HG03025 (cell line): ENCODE measurements around the gene RPL37A.
"Not testable (repeated sequence)": the region's sequence is repeated elsewhere in the genome, so short reads cannot be mapped to it uniquely, and the experiment has no call there.

ENCODE experiments used
- ATAC-seq: cut with Tn5 transposase; IDR thresholded peaks from one replicate; pipeline ENCODE4 v1.9.1; 2021; ENCODE audit warnings: mild to moderate bottlenecking, moderate library complexity; ENCODE audit not compliant: unreplicated experiment, low FRiP score

RPL37A gene

DNA sequence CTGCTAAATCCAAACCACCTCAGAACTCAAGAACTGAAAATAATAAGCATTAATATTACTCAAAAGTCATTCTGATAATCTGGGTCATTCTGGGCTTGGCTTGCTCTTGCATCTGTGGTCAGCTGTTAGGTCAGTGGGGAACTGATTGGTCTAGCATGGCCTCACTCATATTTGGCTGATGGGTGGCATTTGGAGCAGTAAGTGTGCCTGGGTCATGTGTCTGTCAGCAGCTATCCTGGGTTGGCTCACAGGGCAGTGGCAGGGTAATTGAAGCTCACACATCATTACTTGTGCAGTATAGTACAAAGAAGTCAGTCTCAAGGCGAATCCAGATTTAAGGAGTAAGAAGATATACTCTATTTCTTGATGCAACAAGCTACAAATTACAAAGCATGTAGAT is 9.6 kb downstream of the RPL37A start:
- no peak for ATAC-seq

DNA sequence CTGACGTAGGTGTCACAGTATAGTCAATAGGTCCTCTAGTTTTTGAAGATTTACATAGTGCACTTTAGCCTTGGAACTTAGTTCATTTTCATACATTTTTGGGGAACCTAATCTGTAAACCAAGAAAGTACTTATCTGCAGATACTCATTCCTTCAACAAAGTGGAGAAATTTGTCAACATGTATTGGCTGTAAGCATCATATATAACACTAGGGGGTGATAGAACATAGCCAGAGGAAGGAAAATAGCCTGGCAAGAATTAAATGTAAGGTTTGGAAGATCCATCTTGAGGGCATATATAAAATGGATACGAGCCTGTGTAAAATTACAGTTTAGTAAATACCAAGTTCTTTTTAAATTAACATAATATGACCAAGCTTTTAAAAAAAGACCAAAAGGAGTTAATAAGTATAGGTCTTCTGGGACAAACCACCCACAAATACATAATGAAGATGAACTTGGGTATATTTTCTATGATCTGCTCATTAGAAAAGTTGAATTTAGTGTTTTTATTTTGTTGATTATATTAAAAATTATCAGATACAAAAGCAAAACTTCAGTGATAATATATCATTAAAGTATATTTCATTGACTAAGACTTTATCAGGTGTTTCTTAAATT is 18.2 kb downstream of the RPL37A start:
- no peak for ATAC-seq

DNA sequence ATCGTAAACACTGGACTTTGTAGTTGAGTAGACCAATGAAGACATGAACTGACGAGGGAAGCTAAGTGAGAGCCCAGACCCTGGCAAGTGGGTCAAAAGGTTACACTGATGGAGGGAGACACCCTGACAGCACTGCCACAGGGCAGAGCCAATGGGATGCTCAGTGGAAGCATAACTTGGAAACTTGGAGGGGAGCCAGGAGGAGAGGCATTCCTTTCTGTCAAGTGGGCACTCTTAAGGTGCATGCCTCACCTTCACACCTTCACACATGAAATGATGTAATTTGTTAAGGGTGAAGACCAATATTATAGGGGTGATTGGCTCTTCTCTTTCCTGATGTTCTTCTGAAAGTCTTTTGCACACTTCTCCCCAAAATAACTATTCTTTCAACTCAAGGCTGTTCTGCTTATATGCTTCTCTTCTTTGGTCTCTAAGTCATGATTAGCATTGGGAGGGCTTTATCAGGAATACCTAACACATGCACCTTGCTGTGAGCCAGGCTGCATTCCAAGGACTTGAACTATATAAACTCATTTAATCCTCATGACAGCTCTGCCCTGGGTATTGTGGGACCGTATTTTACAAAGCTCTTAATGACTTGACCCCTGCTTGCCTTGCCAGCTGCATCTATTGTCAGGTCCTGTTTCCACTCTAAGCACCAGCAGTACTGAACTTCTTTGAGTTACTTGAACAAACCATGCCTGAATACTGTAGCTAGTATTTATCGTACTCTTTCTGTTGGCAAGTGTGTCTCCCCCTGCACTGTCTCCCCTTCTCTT is 19.0 kb downstream of the RPL37A start:
- no peak for ATAC-seq

DNA sequence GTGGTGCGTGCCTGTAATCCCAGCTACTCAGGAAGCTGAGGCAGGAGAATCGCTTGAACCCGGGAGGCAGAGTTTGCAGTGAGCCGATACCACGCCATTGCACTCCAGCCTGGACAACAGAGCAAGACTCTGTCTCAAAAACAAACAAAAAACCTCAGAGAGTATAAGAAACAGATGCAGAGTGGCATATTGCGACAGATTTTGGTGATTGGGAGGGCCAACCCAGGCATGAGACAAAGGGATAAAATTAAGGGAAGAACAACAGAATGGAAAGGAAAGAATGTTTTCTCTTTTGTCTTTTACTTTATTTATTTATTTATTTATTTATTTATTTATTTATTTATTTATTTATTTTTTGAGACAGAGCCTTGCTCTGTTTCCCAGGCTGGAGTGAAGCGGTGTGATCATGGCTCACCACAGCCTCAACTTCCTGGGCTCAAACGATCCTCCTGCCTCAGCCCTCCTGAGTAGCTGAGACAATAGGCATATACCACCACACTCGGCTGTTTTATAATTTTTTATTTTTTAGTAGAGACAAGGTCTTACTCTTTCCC is 20.0 kb downstream of the RPL37A start:
- ATAC-seq: not testable (repeated sequence)

GRCh38 chr2:216519154-216519762 is 20.6 kb downstream of the RPL37A start:
- ATAC-seq: no peak

GRCh38 chr2:216520112-216520511 is 21.5 kb downstream of the RPL37A start:
- no peak for ATAC-seq

GRCh38 chr2:216522892-216523502 is 24.4 kb downstream of the RPL37A start:
- no peak for ATAC-seq

DNA sequence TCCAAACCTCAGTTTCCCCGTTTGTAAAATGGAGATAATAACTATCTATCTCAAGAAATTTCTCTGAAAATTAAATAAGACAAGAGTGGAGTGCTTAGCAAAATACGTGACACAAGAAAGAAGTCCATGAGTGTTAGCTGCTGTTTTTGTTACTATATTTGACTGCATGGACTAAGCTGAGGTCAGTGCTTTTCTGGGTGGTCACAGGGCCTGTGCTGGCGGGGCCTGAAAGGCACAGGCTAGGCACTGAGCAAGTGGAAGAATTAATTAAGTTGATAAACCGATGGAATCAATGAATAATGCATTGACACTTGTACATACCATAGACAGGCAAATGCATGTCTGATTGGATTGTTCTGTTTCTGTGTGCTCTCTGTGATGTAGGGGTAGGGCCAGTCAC is 27.3 kb downstream of the RPL37A start:
- no peak for ATAC-seq

DNA sequence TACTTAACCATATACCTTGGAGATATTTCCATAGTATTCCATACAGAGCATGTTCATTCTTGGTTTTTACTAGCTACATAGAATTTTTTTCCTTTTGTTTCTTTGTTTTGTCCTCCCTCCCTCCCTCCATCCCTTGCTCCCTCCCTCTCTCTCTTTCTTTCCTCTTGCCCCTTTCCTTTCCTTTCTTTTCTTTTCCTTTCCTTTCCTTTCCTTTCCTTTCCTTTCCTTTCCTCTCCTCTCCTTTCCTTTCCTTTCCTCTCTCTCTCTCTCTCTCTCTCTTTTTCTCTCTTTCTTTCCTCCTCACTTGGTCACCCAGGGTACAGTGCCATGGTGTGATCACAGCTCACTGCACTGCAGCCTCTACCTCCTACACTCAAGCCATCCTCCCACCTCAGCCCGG is 28.3 kb downstream of the RPL37A start:
- ATAC-seq: no peak

GRCh38 chr2:216527600-216527999 is 29.0 kb downstream of the RPL37A start:
- no peak for ATAC-seq

GRCh38 chr2:216532562-216532961 is 33.9 kb downstream of the RPL37A start:
- no peak for ATAC-seq

DNA sequence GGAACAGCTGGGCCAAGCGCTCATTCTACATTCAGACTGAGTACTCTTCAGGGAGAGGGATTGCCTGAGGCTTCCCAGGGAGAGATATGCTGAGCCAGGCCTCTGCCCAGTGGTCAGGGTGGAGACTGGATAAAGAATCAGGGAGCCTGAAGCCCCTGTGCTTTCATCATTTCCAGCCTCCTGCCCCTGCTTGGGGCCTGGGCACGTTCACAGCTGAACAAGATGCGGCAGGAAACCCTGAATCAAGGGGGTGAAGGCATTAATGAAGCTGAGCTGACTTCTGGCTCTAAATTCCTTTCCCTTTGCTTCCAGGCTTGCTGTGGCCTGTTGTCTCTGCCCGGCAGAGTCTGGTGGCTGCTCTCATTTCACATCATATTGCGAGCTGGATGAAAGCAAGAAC is 35.0 kb downstream of the RPL37A start:
- ATAC-seq: no peak

DNA sequence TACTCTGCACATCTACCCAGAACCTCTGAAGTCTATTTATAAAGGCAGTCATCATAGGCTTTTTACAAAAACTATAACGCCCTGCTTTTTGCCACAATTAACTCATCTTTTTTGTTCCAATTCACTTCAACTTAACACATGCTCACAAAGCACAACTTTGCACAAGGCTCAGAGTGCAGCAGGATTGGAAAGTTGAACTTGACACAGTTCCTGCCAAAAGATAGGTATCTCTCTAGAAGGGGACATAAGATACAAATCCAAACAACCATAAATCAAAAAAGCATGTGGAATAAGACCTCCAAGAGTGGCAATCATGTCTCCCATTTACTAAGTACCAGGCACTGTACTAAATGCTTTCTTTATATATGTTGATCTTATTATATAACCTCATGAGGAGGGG is 36.2 kb downstream of the RPL37A start:
- ATAC-seq: no peak

GRCh38 chr2:216535454-216535995 is 36.9 kb downstream of the RPL37A start:
- ATAC-seq: no peak

DNA sequence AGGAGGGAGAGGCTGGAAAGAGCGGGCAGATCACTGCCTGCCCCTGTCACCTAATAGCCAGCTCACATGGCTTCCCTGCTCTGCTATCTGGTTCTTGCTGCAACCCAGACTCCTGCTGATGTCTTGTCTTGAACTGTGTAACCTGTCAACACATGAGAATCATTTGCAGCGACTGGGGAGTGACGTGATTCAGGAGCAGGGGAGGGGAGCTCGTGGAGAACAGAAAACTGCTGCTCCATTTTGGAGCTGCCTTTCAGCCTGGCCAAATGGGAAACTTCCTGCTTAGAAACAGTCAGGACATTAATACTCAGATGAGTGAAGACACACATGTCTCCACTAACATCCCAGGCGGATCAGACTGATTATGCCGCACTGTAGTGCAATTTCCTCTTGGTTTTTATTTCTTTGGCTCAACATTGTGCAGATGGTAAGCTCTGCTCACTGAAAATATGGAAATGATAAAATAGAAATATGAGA is 38.1 kb downstream of the RPL37A start:
- ATAC-seq: no peak

GRCh38 chr2:216537366-216537765 is 38.7 kb downstream of the RPL37A start:
- ATAC-seq: no peak

DNA sequence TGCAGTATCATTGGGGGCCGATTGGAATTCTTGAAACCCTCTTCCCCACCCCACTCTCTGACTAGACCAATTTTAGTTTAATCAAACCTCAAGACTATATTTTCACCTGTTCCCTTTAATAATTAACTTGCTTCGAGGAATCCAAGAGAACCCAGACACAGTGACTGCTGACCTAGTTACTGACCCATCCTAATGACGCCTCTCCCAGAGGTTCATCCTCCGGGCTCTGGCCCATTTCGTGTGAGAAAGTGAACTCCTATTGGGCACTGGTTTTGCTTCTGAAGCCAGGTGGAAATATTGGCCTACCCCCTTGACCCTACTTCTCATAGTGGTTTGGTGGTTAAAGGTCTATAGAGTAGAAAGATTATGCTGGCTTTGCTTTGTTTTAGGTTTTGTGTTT is 39.9 kb downstream of the RPL37A start:
- ATAC-seq: no peak

GRCh38 chr2:216539120-216539519 is 40.5 kb downstream of the RPL37A start:
- ATAC-seq: no peak

GRCh38 chr2:216539791-216540241 is 41.2 kb downstream of the RPL37A start:
- ATAC-seq: no peak

- ATAC-seq: no peak
Observed at GRCh38 chr2:216540920-216541319, 42.3 kb downstream of the RPL37A start.

- ATAC-seq: no peak
Observed at GRCh38 chr2:216541505-216541904, 42.9 kb downstream of the RPL37A start.
